NCI-H1417 (cell line): Measurements from ENCODE around the gene DNER.
"Not testable (repeated sequence)": the region's sequence is repeated elsewhere in the genome, so short reads cannot be mapped to it uniquely, and the experiment has no call there.

Experiments
- DNase-seq, 3 experiments: peaks; one replicate each; lab custom pipeline; 2025; lab: John Stamatoyannopoulos, UW

DNER gene, protein sequence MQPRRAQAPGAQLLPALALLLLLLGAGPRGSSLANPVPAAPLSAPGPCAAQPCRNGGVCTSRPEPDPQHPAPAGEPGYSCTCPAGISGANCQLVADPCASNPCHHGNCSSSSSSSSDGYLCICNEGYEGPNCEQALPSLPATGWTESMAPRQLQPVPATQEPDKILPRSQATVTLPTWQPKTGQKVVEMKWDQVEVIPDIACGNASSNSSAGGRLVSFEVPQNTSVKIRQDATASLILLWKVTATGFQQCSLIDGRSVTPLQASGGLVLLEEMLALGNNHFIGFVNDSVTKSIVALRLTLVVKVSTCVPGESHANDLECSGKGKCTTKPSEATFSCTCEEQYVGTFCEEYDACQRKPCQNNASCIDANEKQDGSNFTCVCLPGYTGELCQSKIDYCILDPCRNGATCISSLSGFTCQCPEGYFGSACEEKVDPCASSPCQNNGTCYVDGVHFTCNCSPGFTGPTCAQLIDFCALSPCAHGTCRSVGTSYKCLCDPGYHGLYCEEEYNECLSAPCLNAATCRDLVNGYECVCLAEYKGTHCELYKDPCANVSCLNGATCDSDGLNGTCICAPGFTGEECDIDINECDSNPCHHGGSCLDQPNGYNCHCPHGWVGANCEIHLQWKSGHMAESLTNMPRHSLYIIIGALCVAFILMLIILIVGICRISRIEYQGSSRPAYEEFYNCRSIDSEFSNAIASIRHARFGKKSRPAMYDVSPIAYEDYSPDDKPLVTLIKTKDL

GRCh38 chr2:229714080-229714735, at the start of gene DNER:
Gene DNER (minus strand): TSS chr2:229714555. CDS start chr2:229714423, 132 bp downstream.
- DNase-seq = peak; percentile 42 to 87 (median 77)

GRCh38 chr2:229761663-229762062, 47.3 kb upstream of the DNER start:
- DNase-seq = no peak

DNA sequence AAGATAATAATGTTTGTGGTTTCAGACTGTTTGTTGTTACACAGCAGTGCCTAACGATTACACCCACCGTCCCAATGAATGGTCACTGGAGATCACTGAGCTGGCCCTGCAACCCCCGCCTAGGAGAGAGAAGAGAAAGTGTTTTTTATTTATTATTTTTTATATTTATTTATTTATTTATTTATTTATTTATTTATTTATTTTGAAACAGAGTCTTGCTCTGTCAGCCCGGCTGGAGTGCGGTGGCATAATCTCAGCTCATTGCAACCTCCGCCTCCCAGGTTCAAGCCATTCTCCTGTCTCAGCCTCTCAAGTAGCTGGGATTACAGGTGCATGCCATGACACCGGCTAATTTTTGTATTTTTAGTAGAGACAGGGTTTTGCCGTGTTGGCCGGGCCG, 43.1 kb upstream of the DNER start:
- DNase-seq = not testable (repeated sequence)

- DNase-seq = peak in 1 of 3 experiments; percentile 17
Measured at GRCh38 chr2:229752970-229753729, 38.8 kb upstream of the DNER start.

DNA sequence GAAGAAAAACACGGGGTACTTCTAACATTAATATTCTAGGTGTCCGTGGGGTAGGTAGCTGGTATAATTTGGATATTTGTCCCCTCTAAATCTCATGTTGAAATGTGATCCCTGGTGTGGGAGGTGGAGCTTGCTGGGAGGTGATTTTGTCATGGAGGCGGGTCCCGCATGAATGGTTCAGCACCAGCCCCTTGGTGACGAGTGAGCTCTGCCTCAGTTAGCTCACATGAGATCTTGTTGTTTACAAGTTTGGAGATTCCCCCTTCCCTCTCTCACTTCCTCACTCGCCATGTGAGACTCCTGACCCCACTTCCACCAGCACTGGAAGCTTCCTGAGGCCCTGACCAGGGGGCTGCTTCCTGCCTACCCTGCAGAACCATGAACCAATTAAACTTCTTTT, 35.4 kb upstream of the DNER start:
- DNase-seq = no peak

DNA sequence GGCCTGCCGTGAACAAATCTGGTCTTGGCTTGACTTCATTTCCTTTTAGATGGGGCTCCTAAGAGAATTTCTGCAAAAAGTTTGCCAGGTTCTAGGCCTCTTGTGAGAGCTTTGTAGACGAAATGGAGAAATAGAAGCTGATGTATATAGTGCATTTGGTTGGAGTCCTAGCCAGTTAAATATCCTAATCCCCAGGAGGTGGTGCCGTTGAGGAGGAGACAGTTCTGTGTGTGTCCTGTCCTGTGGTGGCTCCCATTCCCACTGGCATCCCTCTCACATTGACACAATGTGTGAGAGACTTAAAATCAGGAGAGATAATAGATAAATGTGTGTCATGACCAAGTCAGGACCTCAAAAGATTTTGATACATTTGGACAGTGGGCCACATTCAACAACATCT, 34.6 kb upstream of the DNER start:
- no peak for DNase-seq

DNA sequence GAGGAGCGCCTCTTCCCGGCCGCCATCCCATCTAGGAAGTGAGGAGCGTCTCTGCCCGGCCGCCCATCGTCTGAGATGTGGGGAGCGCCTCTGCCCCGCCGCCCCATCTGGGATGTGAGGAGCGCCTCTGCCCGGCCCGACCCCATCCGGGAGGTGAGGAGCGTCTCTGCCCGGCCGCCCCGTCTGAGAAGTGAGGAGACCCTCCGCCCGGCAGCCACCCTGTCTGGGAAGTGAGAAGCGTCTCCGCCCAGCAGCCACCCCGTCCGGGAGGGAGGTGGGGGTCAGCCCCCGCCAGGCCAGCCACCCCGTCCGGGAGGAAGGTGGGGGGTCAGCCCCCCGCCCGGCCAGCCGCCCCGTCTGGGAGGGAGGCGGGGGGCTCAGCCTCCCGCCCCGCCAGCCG, 28.3 kb upstream of the DNER start:
- DNase-seq = not testable (repeated sequence)

DNA sequence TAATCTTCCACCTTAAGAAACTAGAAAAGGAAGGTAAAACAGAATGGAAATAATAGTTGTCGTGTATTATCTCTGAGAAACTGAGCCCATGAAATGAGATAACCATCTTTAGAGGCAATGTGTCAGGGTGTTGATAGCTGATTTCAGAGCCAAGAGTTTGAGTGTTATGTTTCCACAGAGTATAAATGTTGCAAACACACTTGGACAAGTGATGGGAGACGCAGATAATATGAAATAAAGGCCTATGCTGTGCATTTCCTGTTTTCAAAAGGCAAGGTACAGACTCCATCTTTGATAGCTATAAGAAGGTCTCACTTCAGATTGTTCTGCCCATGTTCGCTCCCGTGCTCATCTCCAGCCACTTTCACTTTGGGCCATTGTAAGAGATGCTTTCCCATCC, 25.9 kb upstream of the DNER start:
- DNase-seq = no peak

DNA sequence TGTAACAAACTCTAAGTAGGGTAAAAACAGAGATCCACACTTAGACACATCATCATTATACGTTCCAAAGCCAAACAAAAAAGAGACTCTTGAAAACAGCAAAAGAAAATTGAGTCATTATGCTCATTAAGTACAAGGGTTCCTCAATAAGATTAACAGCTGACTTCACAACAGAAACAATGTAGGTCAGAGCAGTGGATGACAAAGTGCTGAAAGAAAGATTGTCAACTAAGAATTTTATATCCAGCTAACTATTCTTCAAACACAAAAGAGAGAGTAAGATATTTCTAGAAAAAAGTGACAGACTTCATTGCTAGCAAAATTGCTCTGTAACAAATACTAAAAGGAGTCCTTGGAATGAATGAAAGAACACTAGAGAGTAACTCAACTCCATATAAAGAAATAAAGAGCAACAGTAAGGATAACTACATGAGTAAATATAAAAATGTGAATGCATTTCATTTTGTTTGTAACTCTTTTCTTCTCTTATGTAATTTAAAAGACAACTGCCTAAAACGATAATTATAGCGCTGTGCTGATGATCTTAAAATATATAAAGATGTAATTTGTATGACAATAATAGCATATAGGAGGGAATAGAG, 23.8 kb upstream of the DNER start:
- no peak for DNase-seq

GRCh38 chr2:229734410-229734809, 20.1 kb upstream of the DNER start:
- no peak for DNase-seq

GRCh38 chr2:229733611-229734245, 19.4 kb upstream of the DNER start:
- DNase-seq = no peak

DNA sequence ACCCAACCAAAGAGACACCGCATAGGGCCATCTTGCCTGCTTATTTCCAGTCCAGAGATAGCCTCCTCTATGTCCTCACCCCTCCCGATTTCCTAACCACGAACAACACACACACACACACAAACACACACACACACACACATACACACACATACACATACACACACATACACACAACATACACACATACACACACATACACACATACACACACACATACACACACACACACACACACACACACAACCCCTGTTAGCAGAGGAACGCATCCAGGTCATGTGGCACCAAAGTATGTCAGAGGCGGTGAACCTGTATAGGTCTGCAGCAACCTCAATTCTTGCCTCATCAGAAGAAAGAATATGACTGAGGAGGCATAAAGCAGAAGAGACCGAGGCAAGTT, 18.5 kb upstream of the DNER start:
- DNase-seq = no peak

DNA sequence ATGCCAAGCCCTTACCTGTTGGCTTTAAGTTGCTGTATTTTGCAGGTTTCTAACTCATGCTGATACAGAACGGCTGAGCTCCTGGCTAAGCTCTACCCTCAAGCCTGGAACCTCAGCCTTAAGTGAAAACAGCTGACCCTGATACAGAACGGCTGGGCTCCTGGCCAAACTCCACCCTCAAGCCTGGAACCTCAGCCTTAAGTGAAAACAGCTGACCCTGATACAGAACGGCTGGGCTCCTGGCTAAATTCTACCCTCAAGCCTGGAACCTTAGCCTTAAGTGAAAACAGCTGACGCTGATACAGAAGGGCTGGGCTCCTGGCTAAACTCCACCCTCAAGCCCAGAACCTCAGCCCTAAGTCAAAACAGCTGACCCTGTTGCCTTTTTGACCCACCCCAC, 17.6 kb upstream of the DNER start:
- no peak for DNase-seq

DNA sequence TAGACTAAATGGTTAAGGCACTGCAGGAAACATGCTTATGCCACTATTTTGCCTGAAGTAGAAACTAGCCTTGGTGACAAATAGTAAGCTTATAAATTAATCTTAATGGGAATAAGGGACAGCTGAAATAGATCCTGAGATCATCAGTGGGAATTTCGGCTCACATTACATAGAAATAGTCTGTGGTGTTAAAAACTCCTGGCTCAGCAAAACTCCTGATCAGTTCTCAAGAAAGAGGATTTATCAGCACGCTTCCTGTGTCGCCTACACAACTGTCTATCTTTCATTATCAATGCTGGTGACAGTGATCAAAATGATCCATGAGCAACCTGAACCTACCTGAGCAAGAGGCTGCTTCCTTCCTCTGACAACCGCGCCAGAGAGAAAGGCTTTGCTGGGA, 17.0 kb upstream of the DNER start:
- no peak for DNase-seq

- DNase-seq = no peak
Measured at GRCh38 chr2:229728370-229728769, 14.0 kb upstream of the DNER start.

GRCh38 chr2:229726643-229727042, 12.3 kb upstream of the DNER start:
- no peak for DNase-seq

DNA sequence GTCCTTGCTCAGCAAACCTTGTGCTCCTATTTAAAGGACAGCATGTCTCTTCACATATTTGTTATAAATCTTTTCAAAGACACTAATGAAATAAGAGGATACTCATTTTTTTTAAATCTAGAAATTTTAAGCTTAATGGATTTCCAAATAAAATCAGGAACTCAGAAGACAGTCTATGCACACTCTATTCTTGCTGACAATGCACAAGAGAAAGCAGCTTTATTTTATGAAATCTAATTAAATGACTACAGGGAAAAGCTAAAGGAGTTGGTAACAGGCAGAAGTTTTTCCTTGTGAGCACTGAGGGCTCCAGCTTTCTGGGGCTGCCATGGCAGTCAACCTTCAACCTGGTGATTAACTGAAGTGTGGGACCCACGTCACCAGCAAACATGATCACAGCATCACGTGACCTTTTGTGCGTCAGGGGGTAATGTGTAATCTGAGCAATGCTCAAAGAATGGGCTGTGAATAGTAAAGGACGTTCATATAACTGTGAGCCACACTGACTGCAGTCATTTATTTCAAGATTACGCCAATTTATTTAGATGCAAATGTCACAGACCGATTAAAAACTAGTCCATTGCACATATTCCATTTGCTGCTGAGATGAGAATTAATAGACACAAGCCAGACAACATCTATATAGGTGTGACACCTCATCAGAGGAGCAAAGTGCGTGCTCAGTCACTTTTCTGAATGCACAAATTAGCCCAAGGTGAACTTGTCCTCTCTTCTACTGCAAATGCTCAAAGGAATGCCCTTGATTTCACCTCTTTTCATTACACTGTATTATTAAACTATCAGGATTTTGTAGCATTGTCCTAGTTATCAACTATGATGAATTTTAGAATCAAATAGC, 11.6 kb upstream of the DNER start:
- peak in 2 of 3 experiments; percentile 27 to 60 for DNase-seq

DNA sequence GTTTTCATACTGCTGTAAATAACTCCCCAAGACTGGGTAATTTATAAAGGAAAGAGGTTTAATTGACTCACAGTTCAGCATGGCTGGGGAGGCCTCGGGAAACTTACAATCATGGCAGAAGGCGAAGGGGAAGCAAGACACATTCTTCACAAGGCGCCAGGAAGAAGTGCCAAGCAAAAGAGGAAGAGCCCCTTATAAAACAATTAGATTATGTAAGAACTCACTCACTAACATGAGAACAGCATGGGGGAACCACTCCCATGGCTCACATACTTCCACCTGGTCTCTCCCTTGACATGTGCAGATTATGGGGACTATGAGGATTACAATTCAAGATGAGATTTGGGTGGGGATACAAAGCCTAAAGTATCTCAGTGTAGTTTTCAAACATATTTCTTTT, 8.8 kb upstream of the DNER start:
- not testable (repeated sequence) for DNase-seq

GRCh38 chr2:229719926-229720647, 5.7 kb upstream of the DNER start:
- no peak for DNase-seq

DNA sequence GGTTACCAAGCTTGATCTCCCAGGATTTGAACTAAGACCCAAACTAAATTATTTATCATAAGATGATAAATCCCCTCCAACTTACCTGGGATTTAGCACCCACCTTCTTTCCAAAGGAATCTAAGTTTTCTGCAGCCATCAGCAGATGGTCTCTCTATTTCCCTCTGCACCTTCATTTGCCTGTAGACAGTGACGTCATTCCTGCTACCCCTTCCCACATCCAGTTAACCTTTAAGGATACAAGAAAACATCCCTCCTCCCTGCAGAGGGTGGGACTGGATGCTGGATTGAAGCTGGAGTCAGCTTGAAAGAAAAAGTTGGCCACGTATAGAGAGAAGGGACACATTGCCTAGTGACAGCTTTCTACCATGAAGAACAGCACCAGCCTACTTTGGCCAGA, 3.7 kb upstream of the DNER start:
- DNase-seq = no peak
